Suprapubic skin (tissue), 3 donors: ENCODE data around the gene TULP3.

Experiments
- EP300 ChIP-seq: sonication (generic); formaldehyde crosslinking; IDR thresholded peaks from one replicate; pipeline ENCODE4 v1.6.1; 2017; ENCODE audit warnings: antibody characterized with exemption
- POLR2A ChIP-seq, 2 donors: fragments of 450-650 bp; IDR thresholded peaks; one replicate each; pipeline ENCODE4 v1.6.1; 2017; ENCODE audit warnings: antibody characterized with exemption in 2 of 2, mild to moderate bottlenecking in 2 of 2, moderate library complexity in 2 of 2
- TF ChIP-seq, protein P1 (sequence below), 2 donors: fragments of 200-600 bp in 1 of 2; fragments of 450-650 bp in 1 of 2; sonication (generic) in 1 of 2; IDR thresholded peaks; one replicate each; pipeline ENCODE4 v1.5.1; 2016 to 2019; ENCODE audit warnings: antibody characterized with exemption in 2 of 2, mild to moderate bottlenecking in 1 of 2, moderate library complexity in 1 of 2

DNA sequence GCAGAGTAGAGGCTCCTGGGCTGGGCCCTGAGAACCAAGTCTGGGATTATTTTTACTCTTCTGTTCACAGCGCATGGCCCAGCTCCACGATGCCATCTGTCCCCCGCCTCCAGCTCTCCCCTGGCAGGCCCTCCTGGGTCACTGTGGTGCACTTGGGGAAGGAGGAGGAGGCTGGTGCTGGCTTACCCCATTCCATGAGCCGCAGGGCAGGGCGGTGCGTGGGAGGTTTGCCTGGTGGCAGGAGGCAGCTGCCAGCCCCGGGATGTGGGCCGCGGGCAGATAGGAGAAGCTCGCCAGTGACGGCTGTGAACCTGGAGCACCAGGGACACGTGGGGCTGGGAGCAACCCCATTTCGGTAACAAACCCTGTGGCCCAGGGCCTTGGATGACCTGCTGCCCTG is 91.7 kb downstream of the TULP3 start:
- TF ChIP-seq, protein P1, sequence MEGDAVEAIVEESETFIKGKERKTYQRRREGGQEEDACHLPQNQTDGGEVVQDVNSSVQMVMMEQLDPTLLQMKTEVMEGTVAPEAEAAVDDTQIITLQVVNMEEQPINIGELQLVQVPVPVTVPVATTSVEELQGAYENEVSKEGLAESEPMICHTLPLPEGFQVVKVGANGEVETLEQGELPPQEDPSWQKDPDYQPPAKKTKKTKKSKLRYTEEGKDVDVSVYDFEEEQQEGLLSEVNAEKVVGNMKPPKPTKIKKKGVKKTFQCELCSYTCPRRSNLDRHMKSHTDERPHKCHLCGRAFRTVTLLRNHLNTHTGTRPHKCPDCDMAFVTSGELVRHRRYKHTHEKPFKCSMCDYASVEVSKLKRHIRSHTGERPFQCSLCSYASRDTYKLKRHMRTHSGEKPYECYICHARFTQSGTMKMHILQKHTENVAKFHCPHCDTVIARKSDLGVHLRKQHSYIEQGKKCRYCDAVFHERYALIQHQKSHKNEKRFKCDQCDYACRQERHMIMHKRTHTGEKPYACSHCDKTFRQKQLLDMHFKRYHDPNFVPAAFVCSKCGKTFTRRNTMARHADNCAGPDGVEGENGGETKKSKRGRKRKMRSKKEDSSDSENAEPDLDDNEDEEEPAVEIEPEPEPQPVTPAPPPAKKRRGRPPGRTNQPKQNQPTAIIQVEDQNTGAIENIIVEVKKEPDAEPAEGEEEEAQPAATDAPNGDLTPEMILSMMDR (IDR thresholded peaks at IDR 0.05), result no peak
- no peak for TF ChIP-seq EP300
- no peak for TF ChIP-seq POLR2A (IDR thresholded peaks at IDR 0.05)
